NCI-H1092 treated with DMSO at 0.1 percent for 48 hours (cell line): ENCODE results near the gene ODR4.
"Not testable (repeated sequence)": the region's sequence is repeated elsewhere in the genome, so short reads cannot be mapped to it uniquely, and the experiment has no call there.

ENCODE experiments used
- DNase-seq: peaks from one replicate; lab custom pipeline; 2025; lab: John Stamatoyannopoulos, UW

Gene ODR4

GRCh38 chr1:186421446-186421845 is 45.8 kb downstream of the ODR4 start:
- no peak for DNase-seq

GRCh38 chr1:186424539-186424938 is 48.9 kb downstream of the ODR4 start:
- DNase-seq, result no peak

GRCh38 chr1:186426118-186426517 is 50.5 kb downstream of the ODR4 start:
- no peak for DNase-seq

GRCh38 chr1:186429017-186429416 is 53.4 kb downstream of the ODR4 start:
- no peak for DNase-seq

- no peak for DNase-seq
Observed at GRCh38 chr1:186435336-186435735, 59.7 kb downstream of the ODR4 start.

GRCh38 chr1:186438567-186438966 is 62.9 kb downstream of the ODR4 start:
- no peak for DNase-seq

GRCh38 chr1:186440584-186440983 is 64.9 kb downstream of the ODR4 start:
- no peak for DNase-seq

- no peak for DNase-seq
Observed at GRCh38 chr1:186442651-186443375, 67.2 kb downstream of the ODR4 start.

- DNase-seq, result no peak
Observed at GRCh38 chr1:186443638-186444037, 68.0 kb downstream of the ODR4 start.

- no peak for DNase-seq
Observed at GRCh38 chr1:186446152-186446551, 70.5 kb downstream of the ODR4 start.

- DNase-seq, result no peak
Observed at GRCh38 chr1:186454981-186455380, 79.3 kb downstream of the ODR4 start.

GRCh38 chr1:186456729-186457255 is 81.2 kb downstream of the ODR4 start:
- no peak for DNase-seq

GRCh38 chr1:186459161-186459560 is 83.5 kb downstream of the ODR4 start:
- DNase-seq, result not testable (repeated sequence)

GRCh38 chr1:186461014-186461413 is 85.4 kb downstream of the ODR4 start, which contains the start of gene PDC:
Gene PDC (minus strand): TSS chr1:186461114. CDS start chr1:186449459, 11,655 bp downstream.
- no peak for DNase-seq

- DNase-seq, result no peak
Observed at GRCh38 chr1:186463511-186463910, 87.9 kb downstream of the ODR4 start.

GRCh38 chr1:186463926-186464325 is 88.3 kb downstream of the ODR4 start:
- DNase-seq, result no peak

GRCh38 chr1:186465491-186465890 is 89.9 kb downstream of the ODR4 start:
- DNase-seq, result not testable (repeated sequence)

GRCh38 chr1:186465946-186466345 is 90.3 kb downstream of the ODR4 start:
- DNase-seq, result no peak
